ENCODE results near the gene CD81. TPM values are rescaled to one million over a fixed set of nuclear protein-coding genes. Genes with fewer than 3 reads are reported as not detected.

The CD81 gene
- total RNA-seq, 1 experiment from 2014 or later = 296 TPM

- Histone ChIP-seq H3K9ac (ENCODE audit: low read length) (no peak overlapping the region), H2AFZ (ENCODE audit: low read depth, low read length, poor library complexity, severe bottlenecking) (no peak overlapping the region), H3K9me2 (ENCODE audit: insufficient read depth) (no peaks in the 10 kb centered on the region), H3K27ac (ENCODE audit: low read depth, low read length) (no peak overlapping the region), H4K20me1 (ENCODE audit: insufficient read depth) (peaks cover 10% of the 10 kb centered on the region; the same call in 1 of the 2 replicates), H3K4me1 (ENCODE audit: control insufficient read depth in 1 of 2, insufficient read depth in 2 of 2, low read length in 2 of 2) (peaks cover 13 to 61% of the 10 kb centered on the region in 2 experiments), H3K79me2 (ENCODE audit: insufficient read depth, low read length) (peaks cover 97% of the 10 kb centered on the region), H3K4me2 (ENCODE audit: low read length) (no peak overlapping the region), H3K4me3 (replicated peaks in 1 of 2; ENCODE audit: low read depth in 1 of 2, low read length in 2 of 2) (no peak overlapping the region), H3K36me3 (ENCODE audit: control insufficient read depth in 1 of 2, insufficient read depth in 2 of 2, low read length in 2 of 2) (peaks cover 7 to 11% of the 10 kb centered on the region in 2 experiments; a peak in 2 of 4 replicates), H3K27me3 (ENCODE audit: insufficient read depth, low read length) (no peaks in the 10 kb centered on the region), H3K9me3 (ENCODE audit: control insufficient read depth in 1 of 2, insufficient read depth in 1 of 2, low read depth in 1 of 2, low read length in 2 of 2) (no peaks in the 10 kb centered on the region)
- ChIA-PET CTCF (no interaction called here), RAD21 (ENCODE audit: low non-redundant PET in 1 of 2, low total read pairs in 2 of 2, uncharacterized antibody in 2 of 2, unreplicated experiment in 2 of 2) (no interaction called here), POLR2A (interaction anchor here (2.5 kb wide), 1 partner anchor 8 kb away, joined by 12 read pairs; the partner anchor contains the start of gene CD81)
- no peak for DNase-seq (ENCODE audit: low read depth, low spot score)
- intact Hi-C loops (cut with micrococcal nuclease) = no loop called here
- BruUV-seq (replicated peaks) = no TSS peak
- no peak for ATAC-seq
- TF ChIP-seq YY1 (IDR thresholded peaks at IDR 0.05; ENCODE audit: extremely low read depth, insufficient replicate concordance, low read depth, low read length) = no peak
- TF ChIP-seq POLR2A (IDR thresholded peaks at IDR 0.05; ENCODE audit: borderline replicate concordance, extremely low read depth, insufficient read depth, insufficient read length) = no peak
- no peak for TF ChIP-seq MAX (IDR thresholded peaks at IDR 0.05)
- no peak for TF ChIP-seq RAD21 (IDR thresholded peaks at IDR 0.05; ENCODE audit: low read depth)
- TF ChIP-seq ZBTB33 (IDR thresholded peaks at IDR 0.05; ENCODE audit: extremely low read depth, insufficient replicate concordance, low read length) = no peak
- no peak for TF ChIP-seq SIN3A (IDR thresholded peaks at IDR 0.05; ENCODE audit: low read depth)
- TF ChIP-seq TCF7L2 (IDR thresholded peaks at IDR 0.05; ENCODE audit: borderline replicate concordance, extremely low read depth, insufficient read depth, insufficient read length) = no peak
- TF ChIP-seq EZH2phosphoT487 (IDR thresholded peaks at IDR 0.05; ENCODE audit: borderline replicate concordance) = no peak
- TF ChIP-seq POLR2AphosphoS5 (IDR thresholded peaks at IDR 0.05; ENCODE audit: low read depth, low read length) = no peak
- no peak for TF ChIP-seq EGR1 (IDR thresholded peaks at IDR 0.05; ENCODE audit: low read depth)
Measured at GRCh38 chr11:2385156-2386151, 8.3 kb downstream of the CD81 start.

All from HCT116 (cell line).